IMR-90 (cell line): ENCODE measurements around the gene RAI2.

Source experiments
- CTCF ChIP-seq: conservative IDR thresholded peaks from 2 replicates; pipeline ENCODE4 v1.5.1; 2012; ENCODE audit warnings: mild to moderate bottlenecking, low read depth, low read length, improper control_type of control experiment
- MAFK ChIP-seq: IDR thresholded peaks from 2 replicates; pipeline ENCODE4 v1.6.1; 2012; ENCODE audit warnings: low read depth, low read length, improper control_type of control experiment
- RAD21 ChIP-seq: IDR thresholded peaks from 2 replicates; pipeline ENCODE4 v1.6.1; 2012; ENCODE audit warnings: low read length, improper control_type of control experiment
- USF2 ChIP-seq: fragments of 150-350 bp; IDR thresholded peaks from 2 replicates; pipeline ENCODE4 v1.6.1; 2017; ENCODE audit warnings: mild to moderate bottlenecking, antibody characterized with exemption, low read length, low read depth

GRCh38 chrX:17792826-17793225 lies 68.3 kb downstream of the RAI2 start:
- no peak for TF ChIP-seq CTCF
- TF ChIP-seq RAD21: no peak
- no peak for TF ChIP-seq MAFK
- TF ChIP-seq USF2: no peak
